ENCODE data around the gene ELOVL6. TPM values are rescaled to one million over a fixed set of nuclear protein-coding genes. Genes with fewer than 3 reads are reported as not detected.

ELOVL6 gene
- total and polyA plus RNA-seq, 9 of the 15 experiments (the other 6 are each of a cell fraction or from before 2014, with no cell fraction given): 18.3 to 82.6 (median 46.0) TPM

GRCh38 chr4:110200689-110201088 lies 2.3 kb upstream of the ELOVL6 start (continued):
- TF ChIP-seq ZNF561 (CRISPR knock-in tag; conservative IDR thresholded peaks at IDR 0.05): no peak
- no peak for TF ChIP-seq RB1 (IDR thresholded peaks at IDR 0.05; ENCODE audit: low read depth)
- no peak for TF ChIP-seq ZNF316 (IDR thresholded peaks at IDR 0.05)
- no peak for TF ChIP-seq KAT2B (IDR thresholded peaks at IDR 0.05; ENCODE audit: low read depth, low read length)
- TF ChIP-seq ZNF830 (CRISPR knock-in tag; IDR thresholded peaks at IDR 0.05): no peak
- TF ChIP-seq TCF7 (IDR thresholded peaks at IDR 0.05; ENCODE audit: borderline replicate concordance): no peak
- no peak for TF ChIP-seq EZH2 (IDR thresholded peaks at IDR 0.05; ENCODE audit: borderline replicate concordance, low read depth, low read length)
- no peak for TF ChIP-seq CHD1 (IDR thresholded peaks at IDR 0.05; ENCODE audit: low read length)
- TF ChIP-seq ZNF586 (CRISPR knock-in tag; conservative IDR thresholded peaks at IDR 0.05): no peak

- peak overlapping the region; percentile 96 for H3K4me2 ChIP-seq (ENCODE audit: insufficient read depth, low read length)
- FAIRE-seq (no peak), ATAC-seq (no peak), DNase-seq (ENCODE audit: extremely low read depth in 1 of 4, low spot score in 3 of 4) (no peak)
- intact Hi-C loops (cut with micrococcal nuclease): loop anchor here (2.0 to 10.0 kb wide), 6 partner anchors 51 to 471 kb away; partner anchors contain the start of gene GAR1
- ChIA-PET CTCF (ENCODE audit: low intra/inter-chr PET ratio) (no interaction called here), POLR2A (interaction anchor here (0.6 to 1.3 kb wide), 4 partner anchors 14 to 45 kb away, joined by 3 to 6 read pairs (median 5); no protein-coding TSS in a partner anchor)
- peak overlapping the region; percentile 76 for H3K4me3 ChIP-seq
- H3K9me1 ChIP-seq (ENCODE audit: control insufficient read depth, insufficient read depth, low read length): no peaks in the 10 kb centered on the region
- H4K20me1 ChIP-seq (replicated peaks; ENCODE audit: control insufficient read depth, insufficient read depth, low read length): no peaks in the 10 kb centered on the region
- H3K4me1 ChIP-seq (replicated peaks in 1 of 2; ENCODE audit: control insufficient read depth in 2 of 2, insufficient read depth in 2 of 2, low read length in 2 of 2): peaks cover 32 to 36% of the 10 kb centered on the region in 2 experiments
- H3K27ac ChIP-seq (ENCODE audit: extremely low read depth, low read depth, low read length): peak overlapping the region; percentile 98
- H3K36me3 ChIP-seq (ENCODE audit: control insufficient read depth, insufficient read depth, low read length): peaks cover 17% of the 10 kb centered on the region
- peak overlapping the region; percentile 93 to 97 for H3K9ac ChIP-seq (ENCODE audit: insufficient read depth in 1 of 2, low read depth in 2 of 2, low read length in 2 of 2)
- in situ Hi-C loops (cut with MboI): no loop called here
- WGBS (ENCODE audit: insufficient coverage, low coverage, missing lambda C conversion rate): under 1% methylated on average over 18 of the region's 24 CpGs
- no peaks in the 10 kb centered on the region for H3K27me3 ChIP-seq (ENCODE audit: control insufficient read depth in 2 of 2, insufficient read depth in 2 of 2, low read length in 2 of 2)
- H3K9me3 ChIP-seq (replicated peaks; ENCODE audit: control insufficient read depth, insufficient read depth, low read depth, low read length): no peaks in the 10 kb centered on the region
- peak overlapping the region; percentile 73; the same call in 1 of the 2 replicates for H2AFZ ChIP-seq (ENCODE audit: low read depth, low read length)
- H3K79me2 ChIP-seq (ENCODE audit: control insufficient read depth, insufficient read depth, low read length): peaks cover 54% of the 10 kb centered on the region
- BruUV-seq (replicated peaks): TSS peak; percentile 47
- TF ChIP-seq ARID3A (IDR thresholded peaks at IDR 0.05; ENCODE audit: borderline replicate concordance, low read depth, low read length): no peak
- TF ChIP-seq, protein P1, sequence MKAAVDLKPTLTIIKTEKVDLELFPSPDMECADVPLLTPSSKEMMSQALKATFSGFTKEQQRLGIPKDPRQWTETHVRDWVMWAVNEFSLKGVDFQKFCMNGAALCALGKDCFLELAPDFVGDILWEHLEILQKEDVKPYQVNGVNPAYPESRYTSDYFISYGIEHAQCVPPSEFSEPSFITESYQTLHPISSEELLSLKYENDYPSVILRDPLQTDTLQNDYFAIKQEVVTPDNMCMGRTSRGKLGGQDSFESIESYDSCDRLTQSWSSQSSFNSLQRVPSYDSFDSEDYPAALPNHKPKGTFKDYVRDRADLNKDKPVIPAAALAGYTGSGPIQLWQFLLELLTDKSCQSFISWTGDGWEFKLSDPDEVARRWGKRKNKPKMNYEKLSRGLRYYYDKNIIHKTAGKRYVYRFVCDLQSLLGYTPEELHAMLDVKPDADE (conservative IDR thresholded peaks at IDR 0.05; ENCODE audit: control insufficient read depth, low read depth, low read length): no peak
- TF ChIP-seq ZNF253 (CRISPR knock-in tag; conservative IDR thresholded peaks at IDR 0.05): no peak
- TF ChIP-seq ZFPM2 (CRISPR knock-in tag; IDR thresholded peaks at IDR 0.05): no peak
- TF ChIP-seq ETS2 (tag; IDR thresholded peaks at IDR 0.05; ENCODE audit: borderline replicate concordance, poor library complexity, severe bottlenecking): no peak
- peak; percentile 47 for TF ChIP-seq CHD1 (IDR thresholded peaks at IDR 0.05; ENCODE audit: low read length)
- TF ChIP-seq POLR2G (IDR thresholded peaks at IDR 0.05; ENCODE audit: low read depth, low read length): peak; percentile 19; the same call in 1 of the 2 replicates
- TF ChIP-seq RBFOX2 (IDR thresholded peaks at IDR 0.05; ENCODE audit: low read depth, low read length): peak; percentile 71
- TF ChIP-seq ZFP1 (CRISPR knock-in tag; IDR thresholded peaks at IDR 0.05): no peak
- no peak for TF ChIP-seq SMAD2 (IDR thresholded peaks at IDR 0.05; ENCODE audit: low read depth, low read length)
- no peak for TF ChIP-seq FOXJ2 (tag; IDR thresholded peaks at IDR 0.05)
Measured at GRCh38 chr4:110198049-110198434, 373 bp downstream of the ELOVL6 start.
